Motor neuron (in vitro differentiated cells): Measurements from ENCODE around the gene LOC128125822.
"Not testable (repeated sequence)": the region's sequence is repeated elsewhere in the genome, so short reads cannot be mapped to it uniquely, and the experiment has no call there.

Source experiments
- ATAC-seq, 8 experiments: fragments of 200-7000 bp; cut with Tn5 transposase; replicated peaks in 6 of 8; 2 replicates each; pipeline ENCODE4 v1.8.0; 2021; ENCODE audit warnings: mild to moderate bottlenecking in 8 of 8, moderate library complexity in 8 of 8
- H3K27ac ChIP-seq, 2 donors: fragments of 250-450 bp; sonication (Bioruptor Pico); 2 replicates each; pipeline ENCODE4 v1.9.0; 2021; ENCODE audit warnings: antibody characterized with exemption in 2 of 2, mild to moderate bottlenecking in 2 of 2, moderate library complexity in 1 of 2
- H3K4me1 ChIP-seq, 2 donors: fragments of 250-450 bp; sonication (Bioruptor Pico); replicated peaks in 1 of 2; 2 replicates each; pipeline ENCODE4 v1.6.1; 2021; ENCODE audit warnings: antibody characterized with exemption in 2 of 2, mild to moderate bottlenecking in 2 of 2, moderate library complexity in 1 of 2
- H3K4me3 ChIP-seq, 5 donors: fragments of 250-450 bp; sonication (Bioruptor Pico); 2 replicates each; pipeline ENCODE4 v1.9.0; 2021; ENCODE audit warnings: antibody characterized with exemption in 5 of 5, mild to moderate bottlenecking in 5 of 5, moderate library complexity in 4 of 5
- WGBS, 10 experiments: fragments of 450-650 bp; shearing (Covaris generic); methylation state at CpG; one replicate each; pipeline ENCODE4 v1.0.0; 2022; 5-methylcytosine and 5-hydroxymethylcytosine counted together
- in situ Hi-C, 9 experiments: fragments of 400-800 bp; cut with MboI; loops; one replicate each; pipeline ENCODE4 v1.15.0; 2021; ENCODE audit warnings: low sequenced_read_pairs in 9 of 9, low pct_unique_long_range_greater_than_20kb in 2 of 9; ENCODE audit not compliant: unreplicated experiment in 9 of 9

LOC128125822 gene

GRCh38 chr6:63572044-63572746 lies at the start of gene LOC128125822, which contains the start of gene PTP4A1:
TSS of gene LOC128125822 (plus strand) at chr6:63572480.
TSS of gene PTP4A1 (plus strand) at chr6:63572480. CDS start at chr6:63576881, 4,401 bp downstream.
- H3K4me3 ChIP-seq = peak within 1 kb of the TSS; percentile 77 to 96 (median 89)
- 0% methylated on average over 1 to 10 of the region's 73 CpGs; no CpG with 5 or more reads in 5 of the 10 experiments for WGBS, 10 experiments
- ATAC-seq = peak; percentile 67 to 94 (median 92)
- in situ Hi-C loops = loop anchor here in 1 of 9 experiments (25.0 kb wide), 1 partner anchor 185 kb away; no protein-coding TSS in a partner anchor
- H3K27ac ChIP-seq = peak within 1 kb of the TSS; percentile 94 to 96
- H3K4me1 ChIP-seq = peaks cover 12 to 27% of the 10 kb centered on the region in 2 donors

- H3K27ac ChIP-seq, in situ Hi-C loops, H3K4me1 ChIP-seq, H3K4me3 ChIP-seq, ATAC-seq: not testable (repeated sequence)
- 58 to 100% (median 90%) methylated on average over 1 to 7 of the region's 7 CpGs; no CpG with 5 or more reads in 1 of the 10 experiments for WGBS, 10 experiments
Measured at GRCh38 chr6:63522911-63523287, 49.4 kb upstream of the LOC128125822 start.

GRCh38 chr6:63523630-63524029 lies 48.6 kb upstream of the LOC128125822 start:
- WGBS, 10 experiments = 40 to 100% (median 91%) methylated on average over 1 to 4 of the region's 4 CpGs
- Histone ChIP-seq H3K4me3 (no peak overlapping the region), H3K4me1 (peaks cover 2 to 12% of the 10 kb centered on the region in 2 donors), H3K27ac (no peak overlapping the region)
- in situ Hi-C loops = no loop called here
- no peak for ATAC-seq

- H3K4me1 ChIP-seq = peaks cover 5 to 12% of the 10 kb centered on the region in 2 donors
- in situ Hi-C loops = no loop called here
- no peak for ATAC-seq
- H3K27ac ChIP-seq = no peak overlapping the region
- H3K4me3 ChIP-seq = no peak overlapping the region
- WGBS, 10 experiments = 57 to 100% (median 80%) methylated on average over 1 to 7 of the region's 7 CpGs; no CpG with 5 or more reads in 1 of the 10 experiments
Measured at GRCh38 chr6:63525186-63525878, 46.9 kb upstream of the LOC128125822 start.

- ATAC-seq = no peak
- Histone ChIP-seq H3K4me1 (peaks cover 5 to 12% of the 10 kb centered on the region in 2 donors), H3K27ac (no peak overlapping the region), H3K4me3 (no peak overlapping the region)
- in situ Hi-C loops = no loop called here
Measured at GRCh38 chr6:63526931-63527330, 45.3 kb upstream of the LOC128125822 start.

- H3K4me1 ChIP-seq = peaks cover 5 to 12% of the 10 kb centered on the region in 2 donors
- H3K4me3 ChIP-seq = peak overlapping the region in 2 of 5 donors; percentile 15 to 19
- peak overlapping the region; percentile 60 to 72 for H3K27ac ChIP-seq
- in situ Hi-C loops = no loop called here
- ATAC-seq = peak; percentile 76 to 99 (median 98)
- WGBS, 10 experiments = 20 to 100% (median 45%) methylated on average over 1 to 5 of the region's 6 CpGs; no CpG with 5 or more reads in 1 of the 10 experiments
Measured at GRCh38 chr6:63527658-63528514, 44.4 kb upstream of the LOC128125822 start.

- no peak overlapping the region for H3K4me3 ChIP-seq
- 28 to 96% (median 71%) methylated on average over 1 to 4 of the region's 4 CpGs for WGBS, 10 experiments
- H3K4me1 ChIP-seq = peaks cover 5 to 12% of the 10 kb centered on the region in 2 donors
- H3K27ac ChIP-seq = no peak overlapping the region
- ATAC-seq = no peak
- in situ Hi-C loops = no loop called here
Measured at GRCh38 chr6:63529498-63529897, 42.8 kb upstream of the LOC128125822 start.

GRCh38 chr6:63530182-63530581 lies 42.1 kb upstream of the LOC128125822 start:
- 69 to 100% (median 88%) methylated on average over 3 of the region's 3 CpGs; no CpG with 5 or more reads in 2 of the 10 experiments for WGBS, 10 experiments
- in situ Hi-C loops = no loop called here
- Histone ChIP-seq H3K4me1 (peaks cover 5 to 12% of the 10 kb centered on the region in 2 donors), H3K4me3 (no peak overlapping the region), H3K27ac (no peak overlapping the region)
- no peak for ATAC-seq

GRCh38 chr6:63530991-63531390 lies 41.3 kb upstream of the LOC128125822 start:
- in situ Hi-C loops = no loop called here
- Histone ChIP-seq H3K4me3 (no peak overlapping the region), H3K27ac (no peak overlapping the region), H3K4me1 (peaks cover 5 to 12% of the 10 kb centered on the region in 2 donors)
- no peak for ATAC-seq
- WGBS, 10 experiments = 33 to 100% (median 90%) methylated on average over 1 of the region's 1 CpG; no CpG with 5 or more reads in 1 of the 10 experiments

- ATAC-seq = no peak
- no peak overlapping the region for H3K27ac ChIP-seq
- H3K4me3 ChIP-seq = no peak overlapping the region
- 43 to 100% (median 87%) methylated on average over 1 to 3 of the region's 3 CpGs; no CpG with 5 or more reads in 2 of the 10 experiments for WGBS, 10 experiments
- peaks cover 3% of the 10 kb centered on the region in 2 donors for H3K4me1 ChIP-seq
- in situ Hi-C loops = no loop called here
Measured at GRCh38 chr6:63533026-63533425, 39.3 kb upstream of the LOC128125822 start.

- ATAC-seq = no peak
- Histone ChIP-seq H3K27ac (no peak overlapping the region), H3K4me1 (peaks cover 0 to 3% of the 10 kb centered on the region in 2 donors), H3K4me3 (no peak overlapping the region)
- 0 to 100% (median 70%) methylated on average over 1 to 4 of the region's 4 CpGs; no CpG with 5 or more reads in 3 of the 10 experiments for WGBS, 10 experiments
- in situ Hi-C loops = no loop called here
Measured at GRCh38 chr6:63533952-63534351, 38.3 kb upstream of the LOC128125822 start.

- H3K27ac ChIP-seq = no peak overlapping the region
- in situ Hi-C loops = no loop called here
- WGBS, 10 experiments = 21 to 78% (median 52%) methylated on average over 3 to 9 of the region's 9 CpGs
Measured at GRCh38 chr6:63537201-63537958, 34.9 kb upstream of the LOC128125822 start.

More at GRCh38 chr6:63537201-63537958, 34.9 kb upstream of the LOC128125822 start:
- no peak for ATAC-seq
- Histone ChIP-seq H3K4me1 (no peaks in the 10 kb centered on the region), H3K4me3 (no peak overlapping the region)
